Suprapubic skin (tissue), 4 donors: ENCODE data around the gene UMAD1.

Experiments
- EP300 ChIP-seq: sonication (generic); formaldehyde crosslinking; IDR thresholded peaks from one replicate; pipeline ENCODE4 v1.6.1; 2017; ENCODE audit warnings: antibody characterized with exemption
- POLR2A ChIP-seq, 2 donors: fragments of 450-650 bp; IDR thresholded peaks; one replicate each; pipeline ENCODE4 v1.6.1; 2017; ENCODE audit warnings: antibody characterized with exemption in 2 of 2, mild to moderate bottlenecking in 2 of 2, moderate library complexity in 2 of 2
- POLR2AphosphoS5 ChIP-seq, 3 donors: sonication (generic); formaldehyde crosslinking; IDR thresholded peaks; one replicate each; pipeline ENCODE4 v1.6.1; 2017; ENCODE audit warnings: antibody characterized with exemption in 3 of 3
- TF ChIP-seq, protein P1 (sequence below), 2 donors: fragments of 200-600 bp in 1 of 2; fragments of 450-650 bp in 1 of 2; sonication (generic) in 1 of 2; IDR thresholded peaks; one replicate each; pipeline ENCODE4 v1.5.1; 2016 to 2019; ENCODE audit warnings: antibody characterized with exemption in 2 of 2, mild to moderate bottlenecking in 1 of 2, moderate library complexity in 1 of 2

DNA sequence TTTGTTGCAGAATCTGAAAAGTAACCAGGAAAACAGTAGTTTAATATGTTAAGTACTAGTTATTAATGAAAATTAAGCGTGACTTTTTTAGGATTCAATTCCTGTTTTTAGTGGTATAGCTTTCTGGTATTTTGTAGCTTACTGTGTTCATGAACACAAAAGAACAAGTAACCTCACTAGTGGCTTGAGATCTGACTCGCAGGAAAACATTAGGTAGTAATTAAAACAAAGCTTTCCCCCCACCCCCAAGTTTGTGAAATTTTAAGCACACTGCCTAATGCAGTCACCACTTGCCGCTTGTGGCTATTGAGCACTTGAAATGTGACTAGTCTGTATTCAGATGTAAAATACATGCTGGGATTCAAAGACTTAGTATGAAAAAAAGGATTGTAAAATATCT is 180.4 kb downstream of the UMAD1 start:
- TF ChIP-seq, protein P1, sequence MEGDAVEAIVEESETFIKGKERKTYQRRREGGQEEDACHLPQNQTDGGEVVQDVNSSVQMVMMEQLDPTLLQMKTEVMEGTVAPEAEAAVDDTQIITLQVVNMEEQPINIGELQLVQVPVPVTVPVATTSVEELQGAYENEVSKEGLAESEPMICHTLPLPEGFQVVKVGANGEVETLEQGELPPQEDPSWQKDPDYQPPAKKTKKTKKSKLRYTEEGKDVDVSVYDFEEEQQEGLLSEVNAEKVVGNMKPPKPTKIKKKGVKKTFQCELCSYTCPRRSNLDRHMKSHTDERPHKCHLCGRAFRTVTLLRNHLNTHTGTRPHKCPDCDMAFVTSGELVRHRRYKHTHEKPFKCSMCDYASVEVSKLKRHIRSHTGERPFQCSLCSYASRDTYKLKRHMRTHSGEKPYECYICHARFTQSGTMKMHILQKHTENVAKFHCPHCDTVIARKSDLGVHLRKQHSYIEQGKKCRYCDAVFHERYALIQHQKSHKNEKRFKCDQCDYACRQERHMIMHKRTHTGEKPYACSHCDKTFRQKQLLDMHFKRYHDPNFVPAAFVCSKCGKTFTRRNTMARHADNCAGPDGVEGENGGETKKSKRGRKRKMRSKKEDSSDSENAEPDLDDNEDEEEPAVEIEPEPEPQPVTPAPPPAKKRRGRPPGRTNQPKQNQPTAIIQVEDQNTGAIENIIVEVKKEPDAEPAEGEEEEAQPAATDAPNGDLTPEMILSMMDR (IDR thresholded peaks at IDR 0.05) = no peak
- TF ChIP-seq POLR2AphosphoS5 (IDR thresholded peaks at IDR 0.05) = no peak
- TF ChIP-seq POLR2A (IDR thresholded peaks at IDR 0.05) = no peak
- no peak for TF ChIP-seq EP300
